NCI-H774 (cell line): ENCODE data around the gene PHLDB3.
A peak's percentile ranks its signal among the peaks of the same experiment; 100 is the strongest.
"Not testable (repeated sequence)": the region's sequence is repeated elsewhere in the genome, so short reads cannot be mapped to it uniquely, and the experiment has no call there.

Experiments
- DNase-seq: peaks from one replicate; lab custom pipeline; 2025; lab: John Stamatoyannopoulos, UW

The PHLDB3 gene

GRCh38 chr19:43441716-43442115 is 62.8 kb downstream of the PHLDB3 start:
- no peak for DNase-seq

GRCh38 chr19:43439709-43440063 is 64.9 kb downstream of the PHLDB3 start:
- DNase-seq: no peak

- no peak for DNase-seq
Measured at GRCh38 chr19:43439032-43439708, 65.4 kb downstream of the PHLDB3 start.

DNA sequence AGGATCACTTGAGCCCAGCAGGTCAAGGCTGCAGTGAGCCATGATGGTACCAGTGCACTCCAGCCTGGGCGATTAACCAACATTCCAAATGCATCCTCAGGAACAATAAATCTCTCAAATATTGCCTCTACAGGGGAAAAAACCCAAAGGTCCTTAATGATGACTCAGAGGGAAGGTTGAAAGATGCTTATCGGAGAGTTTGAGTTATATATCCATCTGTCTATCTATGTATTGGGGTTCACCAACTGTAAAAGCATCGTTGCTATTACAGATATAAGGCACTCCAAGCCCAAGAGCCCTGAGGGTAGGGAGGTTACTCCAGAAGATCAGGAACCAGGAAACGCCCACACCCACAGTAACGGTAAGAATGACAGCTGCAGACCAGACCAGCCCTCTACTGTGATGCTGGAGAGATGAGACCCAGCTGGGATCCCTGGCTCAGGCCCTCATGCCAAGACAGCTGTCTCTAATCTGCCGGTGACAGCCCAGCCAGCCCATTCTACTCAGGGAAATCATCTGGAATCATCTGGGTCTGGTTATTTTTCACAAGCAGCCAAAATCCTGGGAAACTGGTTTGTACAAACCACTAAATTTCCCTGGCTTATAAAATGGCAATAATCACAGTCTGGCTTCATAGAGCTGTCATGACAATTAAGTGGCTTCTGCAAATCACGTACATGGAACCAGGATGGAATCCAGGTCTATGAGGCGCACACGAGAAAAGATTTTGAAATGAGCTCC is 66.1 kb downstream of the PHLDB3 start:
- DNase-seq: no peak

DNA sequence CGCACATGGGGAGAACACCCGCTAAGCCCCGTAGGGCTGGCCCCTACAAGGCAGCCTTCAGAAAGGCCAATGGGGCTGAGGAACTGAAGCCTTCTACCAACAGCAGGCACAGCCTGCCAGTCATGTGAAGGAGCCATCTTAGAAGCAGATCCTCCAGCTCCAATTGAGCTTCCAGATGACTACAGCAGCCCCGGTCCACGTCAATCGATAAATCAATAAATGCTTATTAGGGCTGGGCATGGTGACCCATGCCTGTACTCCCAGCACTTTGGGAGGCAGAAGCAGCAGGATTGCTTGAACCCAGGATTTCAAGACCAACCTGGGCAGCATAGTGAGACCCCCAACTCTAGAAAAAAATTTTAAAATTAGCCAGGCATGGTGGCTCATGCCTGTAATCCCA is 66.8 kb downstream of the PHLDB3 start:
- no peak for DNase-seq

GRCh38 chr19:43437284-43437683 is 67.3 kb downstream of the PHLDB3 start:
- DNase-seq: not testable (repeated sequence)

- no peak for DNase-seq
Measured at GRCh38 chr19:43435775-43436174, 68.8 kb downstream of the PHLDB3 start.

DNA sequence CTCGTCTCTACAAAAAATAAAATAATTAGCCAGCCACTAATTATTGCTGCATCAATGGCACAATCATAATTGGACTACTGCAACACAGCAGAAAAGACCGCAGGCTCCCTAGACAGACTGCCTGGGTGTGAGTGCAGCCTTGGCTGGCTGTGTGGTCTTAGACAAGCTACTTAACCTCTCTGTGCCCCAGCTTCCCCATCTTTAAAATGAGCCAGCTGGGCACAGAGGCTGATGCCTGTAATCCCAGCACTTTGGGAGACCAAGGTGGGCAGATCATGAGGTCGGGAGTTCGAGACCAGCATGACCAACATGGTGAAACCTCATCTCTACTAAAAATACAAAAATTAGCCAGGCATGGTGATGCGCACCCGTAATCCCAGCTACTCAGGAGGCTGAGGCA is 70.9 kb downstream of the PHLDB3 start:
- no peak for DNase-seq

DNA sequence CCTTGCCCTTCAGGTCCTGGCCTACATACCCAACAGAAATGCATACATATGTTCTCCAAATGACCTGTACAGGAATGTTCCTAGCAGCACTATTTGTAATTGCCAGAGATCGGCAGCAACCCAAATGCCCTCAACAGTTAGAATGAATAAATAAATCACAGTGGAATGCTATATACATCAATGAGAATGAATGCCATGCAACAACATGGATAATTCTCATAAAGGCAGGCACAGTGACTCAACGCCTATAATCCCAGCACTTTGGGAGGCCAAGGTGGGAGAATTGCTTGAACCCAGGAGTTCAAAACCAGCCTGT is 71.2 kb downstream of the PHLDB3 start:
- DNase-seq: no peak

GRCh38 chr19:43430976-43431375 is 73.6 kb downstream of the PHLDB3 start:
- no peak for DNase-seq

- no peak for DNase-seq
Measured at GRCh38 chr19:43430142-43430710, 74.3 kb downstream of the PHLDB3 start.

- DNase-seq: no peak
Measured at GRCh38 chr19:43429395-43429794, 75.2 kb downstream of the PHLDB3 start.

GRCh38 chr19:43425567-43426392 is 78.8 kb downstream of the PHLDB3 start:
- DNase-seq: peak; percentile 34
